DLD1 (cell line): ENCODE data around the gene DNAH14.

Experiments
- in situ Hi-C: cut with HindIII; loops from 2 replicates; pipeline ENCODE4 v1.10.0; 2017; ENCODE audit warnings: low sequenced_read_pairs

The DNAH14 gene

GRCh38 chr1:225445639-225446594 is 516.4 kb downstream of the DNAH14 start:
- in situ Hi-C loops = loop anchor here (5.0 kb wide), 1 partner anchor 106 kb away; no protein-coding TSS in a partner anchor

DNA sequence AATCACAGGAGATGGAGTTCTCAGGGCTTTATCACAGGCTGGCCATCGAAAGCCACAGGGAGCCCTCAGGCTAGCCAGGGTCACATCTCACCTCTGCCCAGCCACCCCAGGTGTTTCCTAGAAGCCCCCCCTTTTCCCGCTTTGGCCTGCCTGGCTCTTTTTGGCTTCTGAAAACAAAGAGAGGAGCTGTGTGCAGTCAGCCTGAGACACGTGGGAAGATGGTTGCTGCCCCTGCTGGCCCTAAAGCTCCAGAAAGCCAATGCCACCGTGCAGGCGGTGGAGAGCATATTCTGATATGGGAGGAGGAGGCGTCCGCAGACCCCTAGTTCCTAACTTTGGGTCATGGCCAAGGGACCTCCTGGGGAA is 517.1 kb downstream of the DNAH14 start:
- in situ Hi-C loops = loop anchor here (5.0 kb wide), 1 partner anchor 106 kb away; no protein-coding TSS in a partner anchor

- in situ Hi-C loops = loop anchor here (5.0 kb wide), 1 partner anchor 105 kb away; no protein-coding TSS in a partner anchor
These were observed 517.6 kb downstream of the DNAH14 start for GRCh38 chr1:225446981-225447615.

GRCh38 chr1:225447650-225448089 is 518.2 kb downstream of the DNAH14 start:
- in situ Hi-C loops = loop anchor here (5.0 kb wide), 1 partner anchor 105 kb away; no protein-coding TSS in a partner anchor

GRCh38 chr1:225448146-225448805 is 518.8 kb downstream of the DNAH14 start:
- in situ Hi-C loops = loop anchor here (5.0 kb wide), 1 partner anchor 104 kb away; no protein-coding TSS in a partner anchor
